GM18508 (cell line): ENCODE measurements around the gene SPEM1.

ENCODE experiments used
- ATAC-seq: cut with Tn5 transposase; IDR thresholded peaks from one replicate; pipeline ENCODE4 v1.9.1; 2021; ENCODE audit warnings: moderate number of reproducible peaks; ENCODE audit not compliant: insufficient read depth, unreplicated experiment

SPEM1 gene

DNA sequence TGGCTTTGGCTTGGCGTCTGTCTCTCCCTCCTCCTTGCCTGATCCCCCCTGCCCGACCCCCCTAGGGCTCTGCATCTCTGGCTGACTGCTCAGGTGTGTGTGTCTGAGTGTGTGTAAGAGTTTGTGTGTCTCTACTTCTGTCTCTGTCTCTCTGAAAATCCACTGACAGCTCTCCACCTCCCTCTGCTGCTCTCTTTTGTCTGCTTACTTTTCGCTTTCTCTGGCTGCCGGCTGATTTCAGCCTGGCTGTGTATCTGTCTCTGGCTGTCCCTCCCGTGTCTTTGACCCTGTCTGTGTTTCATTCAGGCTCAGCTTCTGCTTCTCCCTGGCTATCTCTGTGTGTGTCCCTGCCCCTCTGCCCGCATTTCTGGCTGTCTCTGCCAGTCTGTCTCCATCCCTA lies 3.8 kb upstream of the SPEM1 start:
- ATAC-seq = no peak

DNA sequence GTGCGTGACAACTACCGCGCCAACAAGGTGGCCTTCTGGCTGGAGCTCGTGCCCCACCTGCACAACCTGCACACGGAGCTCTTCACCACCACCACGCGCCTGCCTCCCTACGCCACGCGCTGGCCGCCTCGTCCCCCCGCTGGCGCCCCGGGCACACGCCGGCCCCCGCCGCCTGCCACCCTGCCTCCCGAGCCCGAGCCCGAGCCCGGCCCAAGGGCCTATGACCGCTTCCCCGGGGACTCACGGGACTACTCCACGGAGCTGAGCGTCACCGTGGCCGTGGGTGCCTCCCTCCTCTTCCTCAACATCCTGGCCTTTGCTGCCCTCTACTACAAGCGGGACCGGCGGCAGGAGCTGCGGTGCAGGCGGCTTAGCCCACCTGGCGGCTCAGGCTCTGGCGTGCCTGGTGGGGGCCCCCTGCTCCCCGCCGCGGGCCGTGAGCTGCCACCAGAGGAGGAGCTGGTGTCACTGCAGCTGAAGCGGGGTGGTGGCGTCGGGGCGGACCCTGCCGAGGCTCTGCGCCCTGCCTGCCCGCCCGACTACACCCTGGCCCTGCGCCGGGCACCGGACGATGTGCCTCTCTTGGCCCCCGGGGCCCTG lies 3.0 kb upstream of the SPEM1 start:
- ATAC-seq = no peak

DNA sequence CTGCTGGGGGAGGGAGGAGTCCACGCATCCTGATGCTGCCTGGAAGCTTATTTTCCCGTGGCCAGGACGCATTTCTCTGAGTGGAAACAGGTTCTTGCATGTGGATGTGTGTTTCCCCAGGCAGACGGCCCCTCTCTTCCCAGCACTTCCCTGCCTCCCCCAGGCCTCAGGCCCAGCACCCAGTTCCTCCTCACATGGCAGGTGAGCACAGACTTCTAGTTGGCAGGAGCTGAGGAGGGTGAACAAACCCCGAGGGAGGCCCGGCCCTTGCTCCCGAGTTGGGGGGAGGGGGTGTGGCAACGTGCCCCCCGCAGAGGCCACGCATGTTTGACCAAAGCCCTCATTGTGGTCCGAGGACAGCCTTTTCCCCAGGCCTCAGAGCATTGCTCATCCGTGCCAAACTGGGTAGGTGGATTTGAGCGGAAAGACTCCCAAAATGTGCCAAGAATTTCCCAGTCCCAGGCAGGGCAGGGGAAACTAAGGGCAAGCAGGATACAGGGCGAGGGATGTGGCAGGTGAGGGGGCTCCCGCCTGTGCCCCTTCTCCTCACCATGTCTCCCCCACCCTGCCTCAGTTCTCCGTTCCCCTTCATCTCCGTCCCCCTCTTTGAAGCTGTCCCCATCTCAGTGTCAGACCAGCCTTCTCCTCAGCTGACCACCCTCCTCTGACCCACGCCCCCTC lies 1.5 kb upstream of the SPEM1 start:
- ATAC-seq = no peak

DNA sequence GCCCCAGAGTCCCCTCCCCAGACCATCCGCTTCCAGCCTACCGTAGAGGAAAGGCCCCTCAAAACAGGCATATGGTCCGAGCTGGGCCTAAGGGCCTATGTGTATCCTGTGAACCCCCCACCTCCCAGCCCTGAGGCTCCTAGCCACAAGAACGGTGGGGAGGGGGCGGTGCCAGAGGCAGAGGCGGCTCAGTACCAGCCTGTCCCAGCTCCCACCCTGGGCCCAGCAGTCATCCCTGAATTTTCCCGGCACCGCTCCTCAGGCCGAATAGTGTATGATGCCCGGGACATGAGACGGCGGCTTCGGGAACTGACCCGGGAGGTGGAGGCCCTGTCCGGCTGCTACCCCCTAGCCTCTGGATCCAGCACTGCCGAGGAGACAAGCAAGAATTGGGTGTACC lies 1.1 kb downstream of the SPEM1 start:
- ATAC-seq = no peak

DNA sequence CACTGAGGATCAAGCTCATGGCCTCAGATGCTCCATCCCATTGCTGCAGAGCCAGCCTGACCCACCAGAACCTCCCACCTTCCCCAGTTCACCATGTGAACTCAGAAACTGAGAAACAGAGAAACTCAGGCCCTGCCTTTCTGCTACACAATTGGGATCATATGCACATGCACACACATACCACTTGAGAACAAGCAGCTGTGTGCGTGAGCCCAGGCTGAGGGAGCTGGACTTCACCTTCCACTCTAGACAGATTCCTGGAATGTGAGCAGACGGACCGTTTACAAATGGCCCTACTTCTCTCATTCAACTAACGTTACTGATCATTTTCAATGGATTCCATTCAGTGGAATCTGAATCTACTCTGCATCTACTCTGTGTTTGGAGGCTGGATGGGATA lies 3.6 kb downstream of the SPEM1 start:
- no peak for ATAC-seq

DNA sequence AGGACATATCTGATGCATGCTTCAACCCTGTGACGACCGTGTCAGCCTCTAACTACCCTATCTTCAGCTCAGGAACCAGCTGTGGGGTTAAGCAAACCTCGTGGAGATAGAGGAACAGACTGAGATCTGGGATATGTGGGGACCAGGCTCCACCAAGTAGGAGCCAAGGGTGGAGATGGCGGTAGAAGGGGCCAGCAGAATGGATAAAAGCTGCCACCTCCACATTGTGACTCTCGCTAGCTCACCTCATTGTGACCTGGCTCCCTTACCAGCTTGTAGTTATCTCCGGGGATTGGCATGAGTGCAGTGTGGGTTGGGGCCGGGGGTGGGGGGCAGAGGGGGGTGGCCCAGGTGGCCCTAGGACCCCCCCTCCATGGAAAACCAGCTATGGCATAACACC lies 5.2 kb downstream of the SPEM1 start, which contains the start of gene SPEM2:
Gene SPEM2, plus strand, starts transcription at position 301 of the 400 bp plus-strand sequence. Its CDS starts 73 bp downstream, at position 374.
- ATAC-seq = no peak

DNA sequence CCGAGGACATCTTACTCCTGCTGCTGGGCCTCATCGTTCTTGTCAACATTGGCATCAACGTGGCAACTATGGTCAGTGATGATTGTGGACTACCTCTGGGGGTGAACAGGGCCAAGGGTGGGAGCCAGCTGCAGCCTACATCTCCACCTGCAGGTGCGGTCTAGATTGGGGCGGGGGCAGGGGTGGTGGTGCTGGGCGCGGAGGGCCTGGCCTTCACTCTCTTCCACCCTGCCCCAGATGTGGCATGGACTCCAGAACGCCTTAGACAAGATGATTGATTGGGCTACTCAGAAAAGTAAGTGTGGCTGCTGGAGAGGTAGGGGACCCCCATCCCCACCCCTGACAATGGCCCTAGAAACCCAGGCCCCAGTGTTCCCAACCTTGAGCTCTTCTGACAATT lies 5.6 kb downstream of the SPEM1 start:
- no peak for ATAC-seq

DNA sequence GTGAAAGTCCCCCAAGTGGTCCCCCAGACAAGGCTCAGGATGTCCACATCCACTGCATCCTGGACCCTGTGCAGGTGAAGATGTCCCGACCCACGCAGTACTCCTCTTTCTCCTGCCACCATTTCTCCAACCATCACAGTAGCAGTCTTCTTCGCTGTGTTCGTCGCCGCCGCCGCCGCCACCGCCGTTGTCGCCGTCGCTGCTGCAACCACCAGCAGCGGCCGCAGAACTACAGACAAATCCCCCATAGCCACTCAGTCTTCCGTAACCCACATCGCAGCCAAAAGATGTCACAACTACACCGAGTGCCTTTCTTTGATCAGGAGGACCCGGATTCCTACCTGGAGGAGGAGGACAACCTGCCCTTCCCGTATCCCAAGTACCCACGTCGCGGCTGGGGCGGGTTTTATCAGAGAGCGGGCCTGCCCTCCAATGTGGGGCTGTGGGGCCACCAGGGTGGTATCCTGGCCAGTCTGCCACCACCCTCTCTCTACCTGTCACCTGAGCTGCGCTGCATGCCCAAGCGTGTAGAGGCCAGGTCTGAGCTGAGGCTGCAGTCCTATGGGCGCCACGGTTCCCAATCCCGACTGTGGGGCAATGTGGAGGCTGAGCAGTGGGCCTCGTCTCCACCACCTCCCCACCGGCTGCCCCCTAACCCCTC lies 6.2 kb downstream of the SPEM1 start:
- no peak for ATAC-seq

DNA sequence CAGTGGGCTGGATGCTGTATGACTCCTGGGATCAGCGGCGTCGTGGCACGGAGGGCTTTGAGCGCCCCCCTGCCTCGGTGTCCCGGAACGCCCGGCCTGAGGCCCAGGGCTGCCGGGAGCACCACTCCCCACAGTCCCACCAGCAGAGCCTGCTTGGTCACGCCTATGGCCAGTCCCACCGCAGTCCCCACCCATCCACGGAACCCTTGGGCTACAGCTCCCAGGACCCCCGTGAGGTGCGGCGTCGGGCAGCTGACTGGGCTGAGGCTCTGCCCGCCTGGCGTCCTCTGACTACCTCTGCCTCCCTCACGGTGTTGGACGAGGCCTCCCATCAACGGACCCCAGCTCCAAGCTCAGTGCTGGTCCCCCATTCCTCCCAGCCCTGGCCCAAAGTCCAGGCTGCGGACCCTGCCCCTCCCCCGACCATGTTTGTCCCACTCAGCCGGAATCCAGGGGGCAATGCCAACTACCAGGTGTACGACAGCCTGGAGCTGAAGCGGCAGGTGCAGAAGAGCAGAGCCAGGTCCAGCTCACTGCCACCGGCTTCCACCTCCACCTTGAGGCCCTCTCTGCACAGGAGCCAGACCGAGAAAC lies 6.9 kb downstream of the SPEM1 start:
- ATAC-seq = no peak

DNA sequence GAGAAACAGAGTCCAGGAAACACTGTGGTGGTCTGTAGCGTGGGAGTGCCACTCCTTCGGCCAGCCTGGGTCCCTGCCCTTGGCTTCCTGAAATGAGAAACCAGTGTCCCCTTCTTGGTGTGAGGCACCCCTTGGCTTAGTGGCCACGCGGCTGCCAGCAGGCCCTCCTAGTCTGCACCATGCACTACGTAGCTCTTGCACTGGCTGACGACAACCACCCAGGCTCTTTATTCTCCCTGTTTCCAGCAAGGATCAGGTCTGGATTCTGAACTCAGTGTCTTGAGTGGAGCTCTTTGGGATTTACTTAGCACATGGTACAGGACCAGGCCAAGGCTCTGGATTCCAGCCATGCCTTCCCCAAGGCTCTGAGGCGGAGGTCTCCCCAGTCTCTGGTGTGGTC lies 7.4 kb downstream of the SPEM1 start:
- ATAC-seq = no peak

DNA sequence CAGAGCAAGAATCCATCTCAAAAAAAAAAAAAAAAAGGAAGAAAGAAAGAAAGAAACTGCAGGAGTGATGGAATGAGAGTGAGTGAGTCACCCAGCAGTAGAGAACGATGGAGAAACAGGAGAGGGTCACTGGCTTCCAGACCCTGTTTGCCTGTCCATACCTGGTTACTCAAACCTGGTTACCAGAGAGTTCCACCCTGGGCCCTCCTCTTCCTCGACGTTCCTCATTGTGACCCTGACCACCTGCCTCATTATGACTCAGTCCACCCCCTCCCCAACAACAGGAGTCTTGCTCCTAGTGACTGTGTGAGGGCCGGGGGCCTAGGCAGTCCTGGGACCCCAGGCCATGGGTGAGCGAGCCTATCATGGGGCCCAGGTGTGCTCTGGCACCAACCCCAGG lies 8.4 kb downstream of the SPEM1 start, which contains the start of gene SPEM3:
Gene SPEM3, plus strand, starts transcription at position 301 of the 400 bp plus-strand sequence. Its CDS starts 46 bp downstream, at position 347.
- no peak for ATAC-seq

DNA sequence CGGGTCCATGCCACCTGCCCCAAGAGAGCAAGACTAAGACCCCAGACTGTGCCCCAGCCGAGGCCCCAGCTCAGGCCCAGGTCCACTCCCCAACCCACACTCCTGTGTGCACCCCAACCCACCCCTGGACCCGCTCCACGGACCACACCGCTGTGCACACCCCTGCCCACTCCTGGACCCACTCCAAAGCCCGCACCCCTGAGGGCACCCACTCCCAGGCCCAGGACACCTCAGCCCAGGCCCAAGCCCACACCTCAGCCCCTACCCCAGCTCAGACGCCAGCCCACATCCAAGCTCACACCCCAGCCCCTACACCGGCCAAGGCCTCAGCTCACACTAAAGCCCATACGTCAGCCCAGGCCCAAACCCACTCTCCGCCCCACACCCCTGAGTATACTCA lies 9.6 kb downstream of the SPEM1 start:
- no peak for ATAC-seq

DNA sequence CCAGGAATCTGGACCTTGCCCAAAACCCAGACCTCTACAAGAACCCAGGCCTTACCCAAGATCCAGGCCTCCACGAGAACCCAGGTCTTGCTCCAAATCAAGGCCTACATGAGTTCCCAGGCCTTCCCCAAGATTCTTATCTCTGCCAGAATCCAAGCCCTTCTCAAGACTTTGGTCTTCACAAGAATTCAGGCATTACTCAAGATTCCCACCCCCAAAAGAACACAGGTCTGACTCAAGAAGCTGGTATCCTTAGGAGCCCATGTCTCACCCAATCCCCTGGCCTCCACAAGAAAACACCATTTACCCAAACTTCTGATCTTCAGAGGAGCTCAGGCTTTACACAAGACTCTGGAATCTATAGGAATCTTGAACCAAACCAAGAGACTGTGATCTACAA lies 11.1 kb downstream of the SPEM1 start:
- no peak for ATAC-seq

DNA sequence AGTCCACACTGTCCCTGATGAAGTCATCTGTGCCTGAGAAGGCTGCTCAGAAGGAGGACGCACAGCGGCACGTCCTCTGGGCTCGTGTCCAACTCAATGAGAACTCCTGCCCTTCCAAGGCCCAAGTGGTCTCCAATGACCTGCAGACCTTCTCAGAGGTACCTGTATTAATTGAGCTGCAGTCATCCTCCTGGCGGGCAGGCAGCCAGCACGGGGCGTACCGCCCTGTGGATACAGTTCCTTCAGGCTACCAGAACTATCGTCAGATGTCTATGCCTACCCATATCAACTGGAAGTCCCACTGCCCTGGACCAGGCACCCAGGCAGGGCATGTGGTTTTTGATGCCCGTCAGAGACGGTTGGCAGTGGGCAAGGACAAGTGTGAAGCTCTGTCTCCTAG lies 12.2 kb downstream of the SPEM1 start:
- no peak for ATAC-seq

DNA sequence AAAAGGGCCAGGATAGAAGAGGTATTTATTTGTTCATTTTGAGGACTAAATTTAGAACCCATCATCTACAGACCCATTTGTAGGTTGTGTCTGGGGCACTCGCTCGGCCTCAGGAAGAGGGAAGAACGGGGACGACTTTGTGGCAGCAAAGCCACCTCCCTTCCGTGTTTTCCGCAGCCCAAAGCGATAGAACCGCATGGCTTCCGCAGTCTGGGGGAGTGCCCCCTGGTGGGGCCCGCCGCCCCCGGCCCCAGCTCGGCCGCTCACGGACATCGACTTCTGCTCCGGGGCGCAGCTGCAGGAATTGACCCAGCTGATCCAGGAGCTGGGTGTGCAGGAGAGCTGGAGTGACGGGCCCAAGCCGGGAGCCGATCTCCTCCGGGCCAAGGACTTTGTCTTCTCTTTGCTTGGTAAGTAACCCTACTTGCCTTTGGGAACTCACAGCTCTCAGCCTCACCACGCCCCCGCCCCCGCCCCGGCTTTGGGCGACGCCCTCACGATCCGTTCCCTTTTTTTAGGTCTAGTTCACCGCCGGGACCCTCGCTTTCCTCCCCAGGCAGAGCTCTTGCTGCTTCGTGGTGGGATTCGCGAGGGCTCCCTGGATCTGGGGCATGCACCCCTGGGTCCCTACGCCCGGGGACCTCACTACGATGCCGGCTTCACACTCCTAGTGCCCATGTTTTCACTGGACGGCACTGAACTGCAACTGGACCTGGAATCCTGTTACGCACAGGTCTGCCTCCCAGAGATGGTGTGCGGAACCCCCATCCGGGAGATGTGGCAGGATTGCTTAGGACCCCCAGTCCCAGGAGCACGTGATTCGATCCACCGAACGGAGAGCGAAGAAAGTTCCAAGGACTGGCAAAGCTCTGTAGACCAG lies 15.8 kb downstream of the SPEM1 start:
- ATAC-seq = peak; percentile 18

DNA sequence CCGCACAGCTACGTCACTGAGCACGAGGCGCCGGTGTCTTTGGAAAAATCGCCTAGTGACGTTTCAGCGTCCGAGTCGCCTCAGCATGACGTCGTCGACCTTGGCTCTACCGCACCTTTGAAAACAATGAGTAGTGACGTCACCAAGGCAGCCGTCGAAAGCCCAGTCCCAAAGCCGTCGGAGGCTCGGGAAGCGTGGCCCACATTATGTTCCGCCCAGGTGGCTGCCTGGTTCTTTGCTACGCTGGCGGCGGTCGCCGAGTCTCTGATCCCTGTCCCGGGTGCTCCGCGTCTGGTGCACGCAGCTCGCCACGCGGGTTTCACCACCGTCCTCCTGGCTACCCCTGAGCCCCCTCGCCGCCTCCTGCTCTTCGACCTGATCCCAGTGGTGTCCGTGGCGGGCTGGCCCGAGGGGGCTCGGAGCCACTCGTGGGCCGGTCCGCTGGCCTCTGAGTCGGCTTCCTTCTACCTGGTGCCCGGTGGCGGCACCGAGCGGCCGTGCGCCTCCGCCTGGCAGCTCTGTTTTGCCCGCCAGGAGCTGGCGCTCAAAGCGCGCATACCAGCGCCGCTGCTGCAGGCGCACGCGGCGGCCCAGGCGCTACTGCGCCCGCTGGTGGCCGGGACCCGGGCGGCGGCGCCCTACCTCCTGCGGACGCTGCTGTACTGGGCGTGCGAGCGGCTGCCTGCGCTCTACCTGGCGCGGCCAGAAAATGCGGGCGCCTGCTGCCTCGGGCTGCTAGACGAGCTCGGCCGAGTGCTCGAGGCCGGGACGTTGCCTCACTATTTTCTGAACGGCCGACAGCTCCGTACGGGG lies 16.6 kb downstream of the SPEM1 start:
- no peak for ATAC-seq

DNA sequence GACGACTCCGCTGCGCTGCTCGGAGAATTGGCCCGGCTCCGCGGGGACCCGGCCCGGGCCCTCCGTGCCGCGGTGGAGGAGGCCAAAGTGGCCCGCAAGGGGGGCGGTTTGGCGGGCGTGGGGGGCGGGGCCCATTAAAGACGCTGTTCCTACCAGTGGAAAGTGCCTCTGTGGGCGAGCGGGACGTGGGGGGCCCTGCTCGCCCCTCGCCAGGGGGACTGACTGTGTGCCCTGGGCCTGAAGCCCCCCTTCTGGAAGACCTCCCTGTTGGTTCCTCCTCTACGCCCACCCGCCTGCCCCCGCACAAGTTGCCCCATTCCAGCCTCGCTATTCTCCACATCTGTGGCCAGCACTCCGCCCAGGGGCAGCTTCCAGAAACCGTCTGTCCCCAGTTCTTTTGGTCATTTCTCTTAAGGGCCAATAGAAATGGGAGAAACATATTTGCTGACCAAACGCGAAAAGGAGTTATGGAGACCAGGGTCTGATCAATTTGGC lies 17.3 kb downstream of the SPEM1 start:
- ATAC-seq = no peak

DNA sequence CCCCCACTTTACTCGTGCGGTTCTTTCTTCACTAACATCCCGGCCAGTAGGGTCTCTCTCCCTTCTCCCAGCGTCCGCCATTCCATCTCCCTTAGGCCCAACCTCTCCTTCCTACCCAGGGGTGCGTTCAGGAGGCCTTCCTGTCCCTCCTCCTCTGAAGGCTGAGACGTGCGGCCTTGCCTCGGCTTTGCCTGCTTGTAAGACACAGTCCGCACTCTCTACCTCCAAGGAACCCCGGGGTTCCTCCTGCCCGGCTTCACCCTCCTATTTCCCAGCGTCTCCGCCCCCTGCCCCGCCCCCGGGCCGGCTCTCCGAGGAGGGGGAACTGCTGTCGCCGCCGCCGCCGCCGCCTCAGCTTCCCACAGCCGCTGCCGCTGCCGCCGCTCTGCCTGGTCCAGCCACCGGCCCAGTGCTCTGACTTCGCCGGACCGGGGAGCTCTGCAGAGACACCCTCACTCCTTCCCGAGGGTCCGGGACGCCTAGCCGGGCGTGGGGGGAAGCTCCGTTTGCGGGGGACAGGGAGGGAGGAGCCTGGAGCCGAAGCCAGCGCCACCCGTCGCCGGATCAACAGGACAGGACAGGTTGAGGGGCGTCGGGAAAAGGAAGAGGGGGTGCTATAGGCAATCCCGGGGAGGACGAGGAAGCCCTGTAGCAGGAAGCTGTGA lies 18.0 kb downstream of the SPEM1 start:
- ATAC-seq = no peak
